Measurements from ENCODE around the gene LMTK2. TPM values are rescaled to one million over a fixed set of nuclear protein-coding genes. Genes with fewer than 3 reads are reported as not detected.
"Not testable (repeated sequence)": the region's sequence is repeated elsewhere in the genome, so short reads cannot be mapped to it uniquely, and the experiment has no call there.

LMTK2 gene
- total RNA-seq, 4 donors from 2014 or later = 22.5 to 31.7 (median 28.4) TPM

DNA sequence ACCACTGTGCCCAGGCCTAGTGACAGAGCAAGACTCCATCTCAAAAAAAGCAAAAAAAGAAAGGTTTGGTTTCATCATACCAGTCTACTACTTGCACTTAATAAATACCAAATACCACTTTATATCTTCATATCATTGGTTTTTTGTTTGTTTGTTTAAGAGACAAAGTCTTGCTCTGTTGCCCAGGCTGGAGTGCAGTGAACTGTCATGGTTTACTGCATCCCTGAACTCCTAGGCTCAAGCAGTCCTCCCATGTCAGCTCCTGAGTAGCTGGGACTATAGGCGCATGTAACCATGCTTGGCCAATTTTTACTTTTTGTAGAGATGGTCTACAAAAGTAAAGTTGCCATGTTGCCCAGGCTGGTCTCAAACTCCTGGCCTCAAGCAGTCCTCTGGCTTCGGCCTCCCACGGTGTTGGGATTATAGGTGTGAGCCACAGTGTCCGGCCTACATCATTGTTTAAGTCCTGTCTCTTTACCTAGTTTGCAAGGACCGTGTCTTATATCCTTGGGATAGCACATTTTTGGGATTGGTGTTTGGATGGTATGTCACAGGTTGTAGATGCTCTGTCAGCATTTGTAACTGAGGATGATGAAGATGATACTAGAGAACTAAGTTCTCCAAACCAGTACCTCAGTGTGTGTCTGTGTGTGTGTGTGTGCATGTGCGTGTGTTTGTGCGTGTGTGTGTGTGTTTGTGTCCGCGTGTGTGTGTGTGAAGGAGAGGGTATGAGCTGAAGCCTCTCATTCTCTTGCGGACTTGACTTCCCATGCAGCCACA lies 9.3 kb downstream of the LMTK2 start:
- Histone ChIP-seq H3K9me3 (no peaks in the 10 kb centered on the region), H3K36me3 (no peaks in the 10 kb centered on the region), H3K27me3 (no peaks in the 10 kb centered on the region), H3K27ac (replicated peaks in 1 of 4) (no peak overlapping the region), H3K4me3 (no peak overlapping the region), H3K4me1 (peaks cover 15 to 29% (median 20%) of the 10 kb centered on the region in 4 donors)
- intact Hi-C loops (cut with DNase I) = no loop called here
- 96% methylated on average over 10 of the region's 10 CpGs for WGBS
- TF ChIP-seq EP300 (IDR thresholded peaks at IDR 0.05) (no peak), POLR2AphosphoS5 (IDR thresholded peaks at IDR 0.05) (no peak)
- no peak for DNase-seq (ENCODE audit: extremely low spot score)

DNA sequence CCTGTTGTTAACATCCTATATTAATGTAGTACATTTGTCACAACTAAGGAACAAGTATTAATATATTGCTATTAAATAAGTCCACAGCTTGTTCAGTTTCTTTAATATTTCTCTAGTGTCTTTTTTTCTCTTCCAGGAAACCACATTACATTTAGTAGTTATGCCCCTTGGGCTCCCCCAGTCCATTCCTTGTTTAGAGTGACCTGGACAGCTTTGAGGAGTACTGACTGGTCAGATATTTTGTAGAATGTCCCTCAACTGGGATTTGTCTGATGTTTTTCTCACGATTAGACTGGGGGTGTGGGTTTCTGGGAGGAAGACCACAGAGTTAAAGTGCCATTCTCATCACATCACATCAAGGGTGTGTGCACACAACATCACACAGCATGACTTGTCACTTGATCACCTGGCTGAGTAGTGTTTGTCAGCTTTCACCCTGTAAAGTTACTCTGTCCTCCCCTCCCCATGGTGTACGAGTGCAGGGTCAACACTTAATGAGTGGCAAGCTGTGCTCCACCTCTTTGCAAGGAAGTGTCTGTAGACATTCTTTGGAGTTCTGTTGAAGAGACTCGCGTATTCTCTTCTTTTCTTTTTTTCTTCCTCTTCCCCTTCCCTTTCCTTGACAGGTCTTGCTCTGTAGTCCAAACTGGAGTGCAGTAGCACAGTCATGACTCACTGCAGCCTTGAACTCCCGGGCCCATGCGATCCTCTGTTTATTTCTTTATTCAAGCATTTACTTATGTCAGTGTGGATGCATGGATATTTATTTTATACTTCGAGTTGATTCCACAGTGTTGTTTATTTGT lies 10.2 kb downstream of the LMTK2 start:
- no peaks in the 10 kb centered on the region for H3K36me3 ChIP-seq
- DNase-seq (ENCODE audit: extremely low spot score) = no peak
- H3K27ac ChIP-seq (replicated peaks in 1 of 4) = no peak overlapping the region
- H3K4me3 ChIP-seq = no peak overlapping the region
- H3K9me3 ChIP-seq = no peaks in the 10 kb centered on the region
- TF ChIP-seq POLR2AphosphoS5 (IDR thresholded peaks at IDR 0.05) (no peak), CTCF (IDR thresholded peaks at IDR 0.05) (no peak), POLR2A (IDR thresholded peaks at IDR 0.05; ENCODE audit: low read depth) (no peak), EP300 (IDR thresholded peaks at IDR 0.05) (no peak)
- intact Hi-C loops (cut with DNase I) = no loop called here
- H3K27me3 ChIP-seq = no peaks in the 10 kb centered on the region
- WGBS = 68% methylated on average over 7 of the region's 7 CpGs
- peaks cover 12 to 24% (median 15%) of the 10 kb centered on the region in 4 donors for H3K4me1 ChIP-seq

GRCh38 chr7:98119256-98119918 lies 12.7 kb downstream of the LMTK2 start:
- Histone ChIP-seq H3K4me3 (no peak overlapping the region), H3K4me1 (peaks cover 15 to 24% (median 19%) of the 10 kb centered on the region in 4 donors), H3K9me3 (no peaks in the 10 kb centered on the region), H3K36me3 (no peaks in the 10 kb centered on the region), H3K27me3 (no peaks in the 10 kb centered on the region), H3K27ac (replicated peaks in 1 of 4) (no peak overlapping the region)
- no peak for DNase-seq (ENCODE audit: extremely low spot score)
- intact Hi-C loops (cut with DNase I) = no loop called here
- TF ChIP-seq POLR2AphosphoS5 (IDR thresholded peaks at IDR 0.05) (no peak), CTCF (IDR thresholded peaks at IDR 0.05) (no peak), EP300 (IDR thresholded peaks at IDR 0.05) (no peak), POLR2A (IDR thresholded peaks at IDR 0.05; ENCODE audit: low read depth) (no peak)
- WGBS = 67% methylated on average over 10 of the region's 10 CpGs

DNA sequence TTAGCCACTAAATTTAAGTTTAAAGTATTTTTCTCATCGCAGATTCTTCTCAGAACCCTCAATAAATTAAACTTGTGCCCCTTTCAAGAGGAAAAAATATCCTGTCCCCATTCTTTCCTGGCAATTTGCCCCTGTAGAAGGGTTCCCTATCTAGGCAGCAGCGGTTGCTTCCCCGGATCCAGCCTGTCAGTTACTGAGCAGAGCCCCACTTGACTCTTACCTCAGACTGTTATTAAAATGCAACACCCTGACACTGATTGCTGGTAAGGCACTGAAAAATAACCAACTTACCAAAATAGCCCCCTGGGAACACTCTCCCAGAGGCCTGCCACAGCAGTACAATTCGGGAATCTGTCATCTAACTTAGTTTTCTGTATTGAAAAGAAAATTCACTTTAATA lies 13.9 kb downstream of the LMTK2 start:
- H3K9me3 ChIP-seq = no peaks in the 10 kb centered on the region
- H3K36me3 ChIP-seq = no peaks in the 10 kb centered on the region
- TF ChIP-seq POLR2AphosphoS5 (IDR thresholded peaks at IDR 0.05) = no peak
- TF ChIP-seq CTCF (IDR thresholded peaks at IDR 0.05) = no peak
- no peak for TF ChIP-seq POLR2A (IDR thresholded peaks at IDR 0.05; ENCODE audit: low read depth)
- TF ChIP-seq EP300 (IDR thresholded peaks at IDR 0.05) = no peak
- no peak overlapping the region for H3K27ac ChIP-seq (replicated peaks in 1 of 4)
- peaks cover 15 to 24% (median 19%) of the 10 kb centered on the region in 4 donors for H3K4me1 ChIP-seq
- H3K27me3 ChIP-seq = no peaks in the 10 kb centered on the region
- intact Hi-C loops (cut with DNase I) = no loop called here
- H3K4me3 ChIP-seq = no peak overlapping the region
- no peak for DNase-seq (ENCODE audit: extremely low spot score)
- 81% methylated on average over 4 of the region's 4 CpGs for WGBS

DNA sequence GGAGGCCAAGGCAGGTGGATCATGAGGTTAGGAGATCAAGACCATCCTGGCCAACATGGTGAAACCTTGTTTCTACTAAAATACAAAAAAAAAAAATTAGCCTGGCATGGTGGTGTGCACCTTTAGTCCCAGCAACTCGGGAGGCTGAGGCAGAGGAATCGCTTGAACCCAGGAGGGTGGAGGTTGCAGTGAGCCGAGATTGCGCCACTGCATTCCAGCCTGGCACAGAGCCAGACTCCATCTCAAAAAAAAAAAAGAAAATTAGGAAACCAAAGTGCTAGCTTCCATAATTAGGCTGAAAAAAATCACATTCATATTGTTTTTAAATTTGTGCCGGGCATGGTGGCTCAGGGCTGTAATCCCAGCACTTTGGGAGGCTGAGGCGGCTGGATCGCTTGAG lies 14.7 kb downstream of the LMTK2 start:
- intact Hi-C loops (cut with DNase I); H3K27me3 ChIP-seq; H3K9me3 ChIP-seq; H3K27ac ChIP-seq (replicated peaks in 1 of 4); DNase-seq (ENCODE audit: extremely low spot score); H3K4me3 ChIP-seq; H3K36me3 ChIP-seq: not testable (repeated sequence)
- 90% methylated on average over 7 of the region's 7 CpGs for WGBS
- peaks cover 15 to 26% (median 20%) of the 10 kb centered on the region in 4 donors for H3K4me1 ChIP-seq
